PC-9 (cell line): Measurements from ENCODE around the gene LETM1.

Experiments used
- CTCF ChIP-seq: fragments of 200-600 bp; sonication (generic); conservative IDR thresholded peaks from 2 replicates; pipeline ENCODE4 v1.6.1; 2017; ENCODE audit warnings: mixed run types, antibody characterized with exemption, mild to moderate bottlenecking, moderate library complexity
- EZH2 ChIP-seq: fragments of 200-600 bp; sonication (generic); IDR thresholded peaks from 2 replicates; pipeline ENCODE4 v1.8.0; 2017; ENCODE audit warnings: antibody characterized with exemption, low read depth

GRCh38 chr4:1763550-1764080, 92.3 kb downstream of the LETM1 start:
- TF ChIP-seq CTCF (no peak), EZH2 (no peak)
